HG02970 (cell line): Measurements from ENCODE around the gene USP33.
"Not testable (repeated sequence)": the region's sequence is repeated elsewhere in the genome, so short reads cannot be mapped to it uniquely, and the experiment has no call there.

Experiments used
- ATAC-seq: cut with Tn5 transposase; IDR thresholded peaks from one replicate; pipeline ENCODE4 v1.9.1; 2021; ENCODE audit warnings: mild to moderate bottlenecking, moderate library complexity, moderate number of reproducible peaks; ENCODE audit not compliant: unreplicated experiment, low FRiP score

The USP33 gene

DNA sequence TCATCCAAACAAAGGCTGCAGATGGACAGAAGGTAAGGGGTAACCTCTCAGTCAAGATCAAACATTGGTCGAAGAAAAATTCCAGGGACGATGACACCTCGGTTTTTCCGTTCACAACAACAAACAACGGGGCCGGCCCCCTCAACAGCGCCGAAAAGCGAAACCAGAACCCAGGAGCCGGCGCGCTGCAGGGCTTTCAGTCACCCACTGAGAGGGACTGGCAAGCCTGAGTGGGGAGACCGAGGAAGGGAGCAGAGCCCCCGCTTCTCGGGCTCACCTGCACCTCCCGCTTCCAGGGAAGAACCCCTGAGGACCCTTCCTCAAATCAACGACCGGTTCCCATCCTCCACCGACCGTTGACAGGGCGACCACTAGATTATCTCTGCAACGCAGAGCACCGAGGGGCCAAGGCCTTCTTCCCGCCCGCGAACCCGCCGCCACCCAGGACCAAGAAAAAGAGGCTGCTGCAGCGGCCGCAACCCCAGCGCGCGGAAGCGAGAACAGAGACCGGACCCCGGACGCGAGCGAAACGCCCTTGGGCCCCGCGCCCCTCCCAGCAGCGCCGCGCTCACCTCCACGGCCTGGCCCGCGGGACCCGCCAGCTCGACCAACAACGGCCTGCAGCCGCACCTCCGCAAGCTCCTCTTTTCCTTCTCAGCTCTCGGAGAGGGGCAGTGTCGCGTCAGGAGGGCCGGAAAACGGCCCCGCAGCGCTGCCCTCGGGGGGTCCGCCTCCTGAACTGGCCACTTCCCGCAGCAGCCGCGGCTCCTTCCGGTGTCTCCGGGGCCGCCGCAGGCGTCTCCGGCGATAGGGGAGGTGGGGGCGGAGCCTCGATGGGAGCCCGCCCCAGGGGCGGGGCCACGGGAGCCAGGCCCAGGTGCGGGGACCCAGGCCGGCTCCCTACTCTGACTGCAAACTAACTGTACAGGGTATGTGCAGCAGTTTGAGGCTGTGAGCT lies at the start of gene USP33:
Gene USP33, minus strand, starts transcription at position 782 of the 958 bp plus-strand sequence. CDS start 18,155 bp downstream, outside the sequence.
- peak; percentile 95 for ATAC-seq

DNA sequence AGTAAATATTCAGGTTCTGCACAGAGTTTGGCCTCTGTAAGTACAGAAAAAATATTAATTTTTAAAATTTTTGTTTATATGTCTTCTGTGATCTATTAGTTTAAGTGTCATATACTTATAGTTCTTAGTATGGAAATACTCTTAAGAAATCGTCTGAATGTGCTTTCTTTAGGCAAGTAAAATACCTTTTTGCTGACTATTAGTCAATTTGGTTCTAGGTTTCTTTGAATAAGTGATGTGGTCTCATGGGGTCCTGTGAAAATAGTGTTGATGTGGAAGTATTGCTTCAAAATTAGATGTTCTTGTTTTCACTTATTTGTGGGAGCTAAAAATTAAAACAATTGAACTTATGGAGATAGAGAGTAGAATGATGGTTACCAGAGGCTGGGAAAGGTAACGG lies 43.7 kb upstream of the USP33 start:
- ATAC-seq: no peak

GRCh38 chr1:77802026-77802425 lies 42.4 kb upstream of the USP33 start:
- ATAC-seq: no peak

DNA sequence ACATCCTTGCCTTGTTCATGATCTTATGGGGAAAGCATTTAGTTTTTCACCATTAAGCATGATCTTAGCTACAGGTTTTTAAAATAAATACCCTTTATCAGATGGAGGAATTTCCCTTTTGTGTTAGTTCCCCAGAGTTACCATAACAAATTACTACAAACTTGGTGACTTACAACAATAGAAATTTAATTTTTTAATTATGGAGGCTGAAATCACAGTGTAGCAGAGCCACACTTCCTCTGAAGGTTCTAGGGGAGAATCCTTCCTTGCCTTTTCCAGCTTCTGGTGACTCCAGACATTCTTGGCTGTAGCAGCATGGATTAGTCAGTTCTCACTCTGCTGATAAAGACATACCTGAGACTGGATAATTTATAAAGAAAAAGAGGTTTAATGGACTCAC lies 38.3 kb upstream of the USP33 start:
- ATAC-seq: no peak

- ATAC-seq: no peak
These were observed 37.2 kb upstream of the USP33 start for GRCh38 chr1:77796695-77797405.

GRCh38 chr1:77794550-77794949 lies 34.9 kb upstream of the USP33 start:
- no peak for ATAC-seq

- ATAC-seq: not testable (repeated sequence)
These were observed 26.6 kb upstream of the USP33 start for GRCh38 chr1:77786093-77786741.

DNA sequence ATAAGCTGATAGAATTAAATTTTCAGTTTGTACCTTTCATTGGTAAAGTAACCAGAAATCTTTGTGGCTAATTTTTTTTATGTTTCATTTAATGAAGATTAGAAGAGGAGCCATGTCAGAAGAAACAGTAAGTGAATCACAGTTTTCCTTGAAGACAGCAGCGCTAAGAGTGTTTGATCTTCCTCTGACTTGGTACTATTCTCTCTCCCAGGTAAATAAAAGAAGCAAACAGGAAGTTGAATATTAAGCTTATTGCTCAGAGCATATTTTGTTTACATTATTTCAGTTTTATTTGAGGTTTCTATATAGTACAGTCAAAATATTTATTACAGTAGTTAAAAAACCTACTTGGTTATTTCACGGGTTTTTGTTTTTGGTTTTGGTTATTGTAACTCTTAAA lies 23.5 kb upstream of the USP33 start:
- no peak for ATAC-seq

DNA sequence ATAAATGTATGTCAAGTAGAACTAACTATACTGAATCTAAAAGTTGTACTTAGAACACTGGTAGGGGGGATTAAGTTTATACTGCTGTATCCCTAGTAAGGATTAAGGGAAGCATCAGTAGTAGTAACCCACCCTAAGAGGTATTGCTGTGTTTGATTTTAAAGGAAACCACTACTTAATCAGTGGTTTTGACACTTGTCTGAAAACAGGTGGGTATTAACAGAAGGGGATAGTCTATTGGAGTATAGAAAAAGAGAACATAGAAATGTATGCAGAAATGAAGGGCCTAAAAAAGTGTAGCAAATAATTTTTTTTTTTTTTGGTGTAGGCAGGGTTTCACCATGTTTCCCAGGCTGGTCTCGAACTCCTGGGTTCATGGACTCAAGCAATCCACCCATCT lies 22.0 kb upstream of the USP33 start:
- ATAC-seq: no peak

GRCh38 chr1:77779529-77780281 lies 20.1 kb upstream of the USP33 start, which contains the start of gene MIGA1:
Gene MIGA1, plus strand, starts transcription at chr1:77779649. Its CDS starts 3,604 bp downstream, at chr1:77783253.
- ATAC-seq: peak; percentile 85

- no peak for ATAC-seq
These were observed 16.5 kb upstream of the USP33 start for GRCh38 chr1:77776007-77776700.

DNA sequence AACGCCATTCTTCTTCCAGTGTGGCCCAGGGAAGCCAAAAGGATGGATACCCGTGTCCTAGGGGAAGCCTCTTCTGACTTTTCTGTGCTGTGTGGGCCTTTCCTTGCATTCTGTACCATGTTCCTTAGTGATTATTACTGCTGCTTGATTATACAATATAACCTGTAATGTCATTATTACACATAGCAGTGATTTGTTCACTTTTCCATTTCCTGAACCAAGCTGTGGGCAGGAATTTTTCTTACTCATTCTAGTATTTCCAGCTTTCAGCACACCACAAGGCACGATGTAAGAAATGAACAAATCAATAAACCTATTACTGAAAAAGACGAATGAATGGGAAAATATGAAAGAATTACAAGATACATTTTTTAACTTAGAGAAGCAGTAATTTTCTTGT lies 8.4 kb upstream of the USP33 start:
- no peak for ATAC-seq

- ATAC-seq: no peak
These were observed 2.4 kb upstream of the USP33 start for GRCh38 chr1:77762072-77762476.

DNA sequence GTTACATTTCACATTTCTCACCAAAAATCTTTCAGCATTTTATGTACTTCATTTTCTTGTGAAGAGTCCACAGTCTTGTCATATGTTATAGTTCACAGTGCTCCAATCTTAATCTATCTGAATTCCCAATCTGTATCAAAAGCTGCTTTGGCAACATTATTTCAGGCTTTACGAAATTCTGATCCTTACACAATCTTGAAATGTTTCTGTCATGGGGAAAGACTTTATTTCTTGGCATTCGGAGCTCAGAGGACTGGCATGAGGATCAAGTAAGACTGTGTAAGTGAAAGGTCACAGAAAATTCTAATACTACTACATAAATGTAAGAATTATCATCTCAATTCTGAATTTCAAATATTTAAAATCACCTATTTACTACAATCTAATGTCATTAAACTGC lies 2.0 kb downstream of the USP33 start:
- no peak for ATAC-seq

DNA sequence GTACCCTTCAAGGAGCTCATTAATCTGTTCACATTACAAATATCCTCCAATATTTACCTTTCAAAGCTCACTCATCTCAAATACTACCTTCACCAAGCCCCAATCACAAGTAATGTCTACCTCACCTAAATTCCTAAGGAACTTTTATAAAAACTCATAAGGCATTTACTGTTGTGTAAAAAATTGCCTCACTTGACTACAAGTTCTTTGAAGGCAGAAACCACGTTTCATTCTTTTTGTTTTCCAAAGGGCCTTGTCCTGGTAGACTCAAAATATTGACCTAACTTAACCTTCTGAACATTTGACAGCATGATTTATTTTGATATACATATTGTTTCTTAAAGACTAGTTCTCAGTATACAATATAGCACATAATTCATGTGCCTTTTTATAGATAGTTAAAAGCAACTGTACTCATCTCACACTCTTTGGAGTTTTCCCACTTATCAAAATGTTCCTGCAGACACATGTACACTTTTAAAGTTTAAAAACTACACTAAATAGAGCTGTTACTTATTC lies 2.5 kb downstream of the USP33 start:
- no peak for ATAC-seq

- ATAC-seq: no peak
These were observed 3.4 kb downstream of the USP33 start for GRCh38 chr1:77756052-77756754.

DNA sequence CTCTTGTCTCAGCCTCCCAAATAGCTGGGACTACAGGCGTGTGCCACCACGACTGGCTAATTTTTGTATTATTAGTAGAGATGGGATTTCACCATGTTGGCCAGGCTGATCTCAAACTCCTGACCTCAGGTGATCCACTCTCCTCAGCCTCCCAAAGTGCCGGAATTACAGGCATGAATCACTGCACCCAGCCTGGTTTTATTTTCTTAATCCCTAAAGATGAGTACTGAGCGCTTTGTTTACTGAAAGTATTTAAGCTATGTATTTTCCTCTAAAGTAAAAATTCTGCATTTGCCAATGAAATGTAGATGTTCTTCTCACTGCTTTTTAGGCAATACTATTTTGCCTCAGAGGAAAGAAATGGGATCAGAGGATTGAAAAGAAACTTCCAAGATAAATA lies 10.2 kb downstream of the USP33 start:
- ATAC-seq: not testable (repeated sequence)

- no peak for ATAC-seq
These were observed 15.1 kb downstream of the USP33 start for GRCh38 chr1:77744576-77744975.
